Adipocyte (in vitro differentiated cells): ENCODE measurements around the gene BBS4.

Source experiments
- DNase-seq: peaks from one replicate; pipeline ENCODE4 v3.0.0-alpha.2; 2015; ENCODE audit warnings: low read depth
- H3K27me3 ChIP-seq: replicated peaks from 2 replicates; pipeline ENCODE4 v1.7.0; 2013; ENCODE audit warnings: mild to moderate bottlenecking, low read length, moderate library complexity; ENCODE audit not compliant: control insufficient read depth, insufficient read depth
- H3K36me3 ChIP-seq: 2 replicates; pipeline ENCODE4 v1.7.0; 2013; ENCODE audit warnings: low read length, mild to moderate bottlenecking, moderate library complexity; ENCODE audit not compliant: control insufficient read depth, insufficient read depth, severe bottlenecking
- H3K4me1 ChIP-seq: 2 replicates; pipeline ENCODE4 v1.7.0; 2013; ENCODE audit warnings: mild to moderate bottlenecking, low read length, moderate library complexity; ENCODE audit not compliant: control insufficient read depth, insufficient read depth
- H3K4me3 ChIP-seq: 2 replicates; pipeline ENCODE4 v1.7.0; 2013; ENCODE audit warnings: mild to moderate bottlenecking, low read length, moderate library complexity
- H3K9ac ChIP-seq: 2 replicates; pipeline ENCODE4 v1.7.0; 2013; ENCODE audit warnings: mild to moderate bottlenecking, low read length, moderate library complexity
- H3K9me3 ChIP-seq: 2 replicates; pipeline ENCODE4 v1.7.0; 2013; ENCODE audit warnings: mild to moderate bottlenecking, low read length, moderate library complexity; ENCODE audit not compliant: control insufficient read depth

BBS4 gene

DNA sequence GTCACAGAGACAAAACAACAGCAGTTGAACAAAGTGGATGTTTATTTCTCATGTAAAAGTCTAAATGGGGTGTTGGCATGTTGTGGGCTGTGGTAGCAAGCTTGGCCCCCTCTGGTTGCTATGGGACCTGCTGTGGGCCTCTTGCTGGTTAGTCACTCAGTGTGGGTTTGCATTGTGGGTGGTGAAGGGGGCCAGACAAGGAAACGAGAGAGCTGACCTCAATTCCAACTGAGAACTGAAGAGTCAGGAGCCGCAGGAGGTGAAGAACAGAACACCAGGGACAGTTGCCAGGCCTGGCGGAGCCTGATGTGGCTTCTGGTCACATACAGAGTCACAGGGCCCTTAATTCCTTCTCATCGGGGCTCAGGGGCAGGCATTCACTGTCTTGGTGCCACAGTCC is 99.4 kb downstream of the BBS4 start:
- Histone ChIP-seq H3K9ac (peak overlapping the region; percentile 95), H3K4me3 (no peak overlapping the region), H3K9me3 (no peaks in the 10 kb centered on the region), H3K4me1 (peaks cover 45% of the 10 kb centered on the region), H3K36me3 (no peaks in the 10 kb centered on the region), H3K27me3 (no peaks in the 10 kb centered on the region)
- peak; percentile 65 for DNase-seq

DNA sequence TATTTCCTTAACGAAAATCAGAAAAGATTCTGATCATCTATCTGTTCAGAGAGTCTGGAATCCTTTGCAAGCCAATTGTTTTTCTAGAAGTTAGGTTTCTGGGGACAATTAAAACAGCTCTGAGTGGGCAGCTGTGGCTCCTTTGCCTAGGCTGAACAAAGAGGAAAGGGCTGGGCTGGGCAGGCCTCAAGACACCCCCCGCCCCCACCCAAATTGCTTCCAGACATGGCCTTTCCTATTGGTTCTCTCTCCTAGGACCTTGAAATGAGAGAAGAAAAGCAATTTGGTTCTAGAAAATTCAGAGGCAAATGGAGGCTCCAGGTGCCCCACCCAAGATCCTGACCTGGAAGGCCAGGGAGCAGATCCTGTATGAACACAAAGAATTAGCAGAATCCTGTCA is 99.8 kb downstream of the BBS4 start:
- Histone ChIP-seq H3K36me3 (no peaks in the 10 kb centered on the region), H3K27me3 (no peaks in the 10 kb centered on the region), H3K4me1 (peaks cover 46% of the 10 kb centered on the region), H3K4me3 (no peak overlapping the region), H3K9me3 (no peaks in the 10 kb centered on the region), H3K9ac (peak overlapping the region; percentile 95)
- DNase-seq = peak; percentile 36

DNA sequence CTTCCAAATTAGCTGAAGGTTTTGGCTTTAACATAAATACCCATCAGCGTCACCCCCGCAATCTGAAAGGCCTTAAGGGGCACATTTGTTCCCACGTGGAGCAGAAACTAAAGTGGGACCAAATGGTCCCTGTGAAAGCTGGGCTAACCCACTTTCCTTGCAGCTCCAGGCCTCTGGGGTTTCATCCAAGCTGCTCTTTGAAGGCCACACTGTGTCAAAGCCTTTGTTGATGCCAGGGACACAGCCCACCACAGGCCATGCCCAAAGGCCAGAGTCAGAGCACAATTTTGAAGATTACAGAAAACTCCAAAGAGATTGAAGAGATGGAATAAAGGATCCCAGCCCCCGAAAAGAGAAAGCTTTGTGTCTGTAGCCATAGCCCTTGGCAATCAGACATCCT is 100.2 kb downstream of the BBS4 start:
- Histone ChIP-seq H3K9me3 (no peaks in the 10 kb centered on the region), H3K4me3 (no peak overlapping the region), H3K9ac (no peak overlapping the region), H3K4me1 (peaks cover 45% of the 10 kb centered on the region), H3K36me3 (no peaks in the 10 kb centered on the region), H3K27me3 (no peaks in the 10 kb centered on the region)
- DNase-seq = no peak

DNA sequence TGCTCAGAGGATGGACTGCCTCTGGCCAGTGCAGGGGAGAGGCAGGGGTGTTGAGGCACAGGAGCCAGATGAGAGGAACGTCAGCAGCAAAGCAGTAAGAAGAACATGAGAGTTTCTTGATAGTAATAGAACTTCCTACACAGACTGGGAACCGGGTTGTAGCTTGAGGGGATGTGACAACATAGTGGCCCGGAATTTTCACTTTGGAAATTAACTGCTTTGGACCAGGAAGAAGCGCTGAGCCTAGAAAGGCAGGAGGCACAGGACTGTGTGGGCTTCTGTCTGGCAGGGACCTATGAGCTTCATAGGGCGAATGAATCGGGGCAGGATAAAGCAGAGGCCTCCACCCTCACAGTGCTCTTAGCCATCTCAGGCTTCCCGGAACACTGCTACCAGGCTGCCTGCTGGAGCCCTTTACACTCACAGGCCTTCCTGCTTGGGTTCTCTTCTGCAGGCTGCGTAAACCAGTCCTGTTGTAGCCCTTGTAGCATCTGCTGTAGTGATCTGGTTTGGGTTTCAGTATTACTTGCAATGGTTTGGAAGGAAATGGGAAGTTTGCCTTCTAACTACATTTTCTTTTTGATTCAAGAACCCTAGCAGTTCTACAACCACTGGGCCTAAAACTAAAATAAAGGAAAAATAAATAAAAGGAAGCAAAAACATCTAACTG is 100.8 kb downstream of the BBS4 start:
- Histone ChIP-seq H3K27me3 (no peaks in the 10 kb centered on the region), H3K4me1 (peaks cover 40% of the 10 kb centered on the region), H3K4me3 (no peak overlapping the region), H3K36me3 (no peaks in the 10 kb centered on the region), H3K9ac (no peak overlapping the region), H3K9me3 (no peaks in the 10 kb centered on the region)
- no peak for DNase-seq

DNA sequence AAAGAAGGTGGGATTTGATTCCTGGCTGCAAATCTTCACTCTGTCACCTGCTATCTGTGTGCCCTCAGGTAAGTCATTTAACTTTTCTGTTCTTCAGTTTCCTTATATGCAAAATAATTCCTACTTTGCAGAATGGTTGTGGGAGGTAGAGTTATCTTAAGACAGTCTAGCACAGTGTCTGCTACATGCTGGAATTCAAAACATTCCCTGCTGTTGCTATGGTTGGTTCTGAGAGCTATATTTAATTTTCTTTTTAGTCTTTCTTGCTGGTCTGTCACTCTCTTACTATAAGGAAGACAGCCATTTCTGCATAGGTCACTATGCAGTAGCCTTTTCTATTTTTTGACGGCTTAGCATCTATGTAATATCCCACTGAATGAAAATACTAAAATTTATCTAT is 101.5 kb downstream of the BBS4 start:
- Histone ChIP-seq H3K9ac (no peak overlapping the region), H3K9me3 (no peaks in the 10 kb centered on the region), H3K27me3 (no peaks in the 10 kb centered on the region), H3K4me1 (peaks cover 35% of the 10 kb centered on the region), H3K4me3 (no peak overlapping the region), H3K36me3 (no peaks in the 10 kb centered on the region)
- DNase-seq = no peak
